Endothelial cell of umbilical vein (primary cell): ENCODE results near the gene KLC3.

Experiments used
- EZH2 ChIP-seq: IDR thresholded peaks from 2 replicates; pipeline ENCODE4 v1.6.1; 2012; ENCODE audit warnings: borderline replicate concordance, low read depth, mild to moderate bottlenecking, moderate library complexity, low read length, inconsistent platforms; ENCODE audit not compliant: severe bottlenecking
- MAX ChIP-seq: IDR thresholded peaks from 2 replicates; pipeline ENCODE4 v1.6.1; 2011; ENCODE audit not compliant: insufficient read depth, insufficient read length
- MYC ChIP-seq: IDR thresholded peaks from one replicate; pipeline ENCODE4 v1.6.1; 2011; ENCODE audit warnings: mild to moderate bottlenecking, low read depth, low read length
- POLR2A ChIP-seq: IDR thresholded peaks from 2 replicates; pipeline ENCODE4 v1.6.1; 2012; ENCODE audit warnings: low read depth, mild to moderate bottlenecking, control low read depth, low read length
- POLR2AphosphoS5 ChIP-seq: IDR thresholded peaks from 2 replicates; pipeline ENCODE4 v1.6.1; 2012; ENCODE audit warnings: low read depth, mild to moderate bottlenecking, control low read depth, low read length, moderate library complexity; ENCODE audit not compliant: insufficient read depth
- TF ChIP-seq, protein P1 (sequence below), 2 donors: IDR thresholded peaks; 1 replicate in 1 of 2; 2 replicates in 1 of 2; pipeline ENCODE4 v1.5.1; 2011; ENCODE audit warnings: low read length in 2 of 2, mild to moderate bottlenecking in 2 of 2, moderate library complexity in 2 of 2, control low read depth in 1 of 2, inconsistent platforms in 1 of 2, low read depth in 1 of 2; ENCODE audit not compliant: insufficient read depth in 1 of 2; ENCODE audit errors: extremely low read depth in 1 of 2

- TF ChIP-seq, protein P1, sequence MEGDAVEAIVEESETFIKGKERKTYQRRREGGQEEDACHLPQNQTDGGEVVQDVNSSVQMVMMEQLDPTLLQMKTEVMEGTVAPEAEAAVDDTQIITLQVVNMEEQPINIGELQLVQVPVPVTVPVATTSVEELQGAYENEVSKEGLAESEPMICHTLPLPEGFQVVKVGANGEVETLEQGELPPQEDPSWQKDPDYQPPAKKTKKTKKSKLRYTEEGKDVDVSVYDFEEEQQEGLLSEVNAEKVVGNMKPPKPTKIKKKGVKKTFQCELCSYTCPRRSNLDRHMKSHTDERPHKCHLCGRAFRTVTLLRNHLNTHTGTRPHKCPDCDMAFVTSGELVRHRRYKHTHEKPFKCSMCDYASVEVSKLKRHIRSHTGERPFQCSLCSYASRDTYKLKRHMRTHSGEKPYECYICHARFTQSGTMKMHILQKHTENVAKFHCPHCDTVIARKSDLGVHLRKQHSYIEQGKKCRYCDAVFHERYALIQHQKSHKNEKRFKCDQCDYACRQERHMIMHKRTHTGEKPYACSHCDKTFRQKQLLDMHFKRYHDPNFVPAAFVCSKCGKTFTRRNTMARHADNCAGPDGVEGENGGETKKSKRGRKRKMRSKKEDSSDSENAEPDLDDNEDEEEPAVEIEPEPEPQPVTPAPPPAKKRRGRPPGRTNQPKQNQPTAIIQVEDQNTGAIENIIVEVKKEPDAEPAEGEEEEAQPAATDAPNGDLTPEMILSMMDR (IDR thresholded peaks at IDR 0.05; ENCODE audit: extremely low read depth in 1 of 2, insufficient read depth in 1 of 2, low read depth in 1 of 2, low read length in 2 of 2) = no peak
- TF ChIP-seq EZH2 (no peak), POLR2AphosphoS5 (no peak), POLR2A (no peak), MAX (no peak), MYC (no peak)
These were observed 17.8 kb downstream of the KLC3 start for GRCh38 chr19:45358213-45358792.
